ENCODE results near the gene CHCHD10.
A peak's percentile ranks its signal among the peaks of the same experiment; 100 is the strongest.
"Not testable (repeated sequence)": the region's sequence is repeated elsewhere in the genome, so short reads cannot be mapped to it uniquely, and the experiment has no call there.

The CHCHD10 gene

GRCh38 chr22:23737696-23738095 is 30.1 kb downstream of the CHCHD10 start:
- TF ChIP-seq CTCF (conservative IDR thresholded peaks at IDR 0.05; ENCODE audit: low read length), result no peak
- H3K4me3 ChIP-seq (ENCODE audit: low read length), result no peak overlapping the region
- DNase-seq (ENCODE audit: low read depth), result no peak

- not testable (repeated sequence) for H3K4me3 ChIP-seq (ENCODE audit: low read length); DNase-seq (ENCODE audit: low read depth)
These were observed 39.7 kb downstream of the CHCHD10 start for GRCh38 chr22:23728108-23728507.

GRCh38 chr22:23722724-23723123 is 45.0 kb downstream of the CHCHD10 start:
- no peak for TF ChIP-seq CTCF (conservative IDR thresholded peaks at IDR 0.05; ENCODE audit: low read length)
- DNase-seq (ENCODE audit: low read depth), result no peak
- no peak overlapping the region for H3K4me3 ChIP-seq (ENCODE audit: low read length)

- no peak overlapping the region for H3K4me3 ChIP-seq (ENCODE audit: low read length)
- no peak for DNase-seq (ENCODE audit: low read depth)
- no peak for TF ChIP-seq CTCF (conservative IDR thresholded peaks at IDR 0.05; ENCODE audit: low read length)
These were observed 45.6 kb downstream of the CHCHD10 start for GRCh38 chr22:23722160-23722559.

- DNase-seq (ENCODE audit: low read depth), result no peak
- no peak overlapping the region for H3K4me3 ChIP-seq (ENCODE audit: low read length)
- TF ChIP-seq CTCF (conservative IDR thresholded peaks at IDR 0.05; ENCODE audit: low read length), result no peak
These were observed 46.9 kb downstream of the CHCHD10 start for GRCh38 chr22:23720855-23721254.

GRCh38 chr22:23718371-23719165 is 49.2 kb downstream of the CHCHD10 start:
- DNase-seq (ENCODE audit: low read depth), result no peak
- TF ChIP-seq CTCF (conservative IDR thresholded peaks at IDR 0.05; ENCODE audit: low read length), result no peak
- no peak overlapping the region for H3K4me3 ChIP-seq (ENCODE audit: low read length)

- TF ChIP-seq CTCF (conservative IDR thresholded peaks at IDR 0.05; ENCODE audit: low read length), result no peak
- H3K4me3 ChIP-seq (ENCODE audit: low read length), result peak overlapping the region; percentile 86
- peak; percentile 80 for DNase-seq (ENCODE audit: low read depth)
These were observed 50.7 kb downstream of the CHCHD10 start for GRCh38 chr22:23716811-23717801.
